OCI-LY3 (cell line): ENCODE measurements around the gene PRR16.

ENCODE experiments used
- EZH2phosphoT487 ChIP-seq: fragments of 200-600 bp; shearing (Covaris generic); IDR thresholded peaks from 2 replicates; pipeline ENCODE4 v1.6.1; 2018; ENCODE audit warnings: antibody characterized with exemption, mixed run types, low read depth
- TF ChIP-seq, protein P1 (sequence below): fragments of 200-600, 300-600 bp; sonication (generic); IDR thresholded peaks from 2 replicates; pipeline ENCODE4 v1.5.1; 2014; ENCODE audit warnings: antibody characterized with exemption, low read length, low read depth

DNA sequence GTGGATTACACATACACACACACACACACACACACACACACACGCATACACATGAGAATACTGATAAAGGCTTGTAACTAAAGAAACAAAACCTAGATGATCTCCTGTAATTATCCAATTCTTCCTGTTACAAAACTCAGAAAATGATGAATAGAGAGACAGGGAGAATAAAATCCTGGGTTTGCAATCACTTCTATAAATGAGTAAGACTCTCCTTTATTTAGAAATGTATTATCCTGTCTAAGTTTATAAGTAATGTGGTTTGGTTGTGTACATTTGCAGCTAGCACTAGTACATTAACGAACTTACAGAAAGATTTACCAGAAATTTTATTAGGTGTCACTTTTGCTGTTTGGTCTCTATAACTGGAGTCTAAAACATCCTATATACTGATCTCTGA, 2.8 kb upstream of the PRR16 start:
- TF ChIP-seq, protein P1, sequence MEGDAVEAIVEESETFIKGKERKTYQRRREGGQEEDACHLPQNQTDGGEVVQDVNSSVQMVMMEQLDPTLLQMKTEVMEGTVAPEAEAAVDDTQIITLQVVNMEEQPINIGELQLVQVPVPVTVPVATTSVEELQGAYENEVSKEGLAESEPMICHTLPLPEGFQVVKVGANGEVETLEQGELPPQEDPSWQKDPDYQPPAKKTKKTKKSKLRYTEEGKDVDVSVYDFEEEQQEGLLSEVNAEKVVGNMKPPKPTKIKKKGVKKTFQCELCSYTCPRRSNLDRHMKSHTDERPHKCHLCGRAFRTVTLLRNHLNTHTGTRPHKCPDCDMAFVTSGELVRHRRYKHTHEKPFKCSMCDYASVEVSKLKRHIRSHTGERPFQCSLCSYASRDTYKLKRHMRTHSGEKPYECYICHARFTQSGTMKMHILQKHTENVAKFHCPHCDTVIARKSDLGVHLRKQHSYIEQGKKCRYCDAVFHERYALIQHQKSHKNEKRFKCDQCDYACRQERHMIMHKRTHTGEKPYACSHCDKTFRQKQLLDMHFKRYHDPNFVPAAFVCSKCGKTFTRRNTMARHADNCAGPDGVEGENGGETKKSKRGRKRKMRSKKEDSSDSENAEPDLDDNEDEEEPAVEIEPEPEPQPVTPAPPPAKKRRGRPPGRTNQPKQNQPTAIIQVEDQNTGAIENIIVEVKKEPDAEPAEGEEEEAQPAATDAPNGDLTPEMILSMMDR = no peak
- no peak for TF ChIP-seq EZH2phosphoT487
